DMS114 treated with DMSO at 0.1 percent for 48 hours (cell line): Measurements from ENCODE around the gene C12orf54.
"Not testable (repeated sequence)": the region's sequence is repeated elsewhere in the genome, so short reads cannot be mapped to it uniquely, and the experiment has no call there.

Experiments used
- DNase-seq: peaks from one replicate; lab custom pipeline; 2025; ENCODE audit not compliant: unreplicated experiment; lab: John Stamatoyannopoulos, UW

C12orf54 gene

DNA sequence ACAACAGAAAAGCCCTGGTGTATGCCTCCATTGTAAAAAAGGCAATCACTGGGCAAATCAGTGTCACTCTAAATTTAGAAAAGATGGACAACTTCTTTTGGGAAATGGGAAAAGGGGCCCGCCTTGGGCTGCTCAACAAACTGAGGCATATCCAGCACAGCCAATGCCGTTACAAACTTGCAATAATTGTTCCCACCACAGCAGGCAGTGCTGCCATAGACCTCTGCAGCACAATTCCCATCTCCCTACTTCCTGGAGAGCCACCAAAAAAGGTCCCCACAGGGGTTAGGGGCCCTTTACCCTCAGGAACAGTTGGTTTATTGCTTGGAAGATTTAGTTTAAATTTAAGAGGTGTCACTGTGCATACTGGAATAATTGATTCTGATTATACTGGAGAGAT lies 26.7 kb downstream of the C12orf54 start:
- DNase-seq = no peak

DNA sequence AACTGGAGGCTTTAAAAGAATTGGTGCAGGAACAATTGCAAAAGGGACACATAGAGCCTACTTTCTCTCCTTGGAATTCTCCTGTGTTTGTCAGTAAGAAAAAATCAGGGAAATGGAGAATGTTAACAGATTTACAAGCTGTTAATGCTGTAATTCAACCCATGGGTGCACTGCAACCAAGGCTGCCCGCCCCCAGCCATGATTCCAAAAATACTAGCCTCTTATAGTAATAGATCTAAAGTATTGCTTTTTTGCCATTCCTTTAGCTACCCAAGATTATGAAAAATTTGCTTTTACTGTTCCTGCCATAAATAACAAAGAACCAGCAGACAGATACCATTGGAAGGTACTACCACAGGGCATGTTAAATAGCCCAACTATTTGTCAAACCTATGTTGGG lies 27.8 kb downstream of the C12orf54 start:
- DNase-seq = no peak

GRCh38 chr12:48512855-48513254 lies 30.6 kb downstream of the C12orf54 start:
- DNase-seq = no peak

GRCh38 chr12:48514728-48515127 lies 32.4 kb downstream of the C12orf54 start:
- no peak for DNase-seq

DNA sequence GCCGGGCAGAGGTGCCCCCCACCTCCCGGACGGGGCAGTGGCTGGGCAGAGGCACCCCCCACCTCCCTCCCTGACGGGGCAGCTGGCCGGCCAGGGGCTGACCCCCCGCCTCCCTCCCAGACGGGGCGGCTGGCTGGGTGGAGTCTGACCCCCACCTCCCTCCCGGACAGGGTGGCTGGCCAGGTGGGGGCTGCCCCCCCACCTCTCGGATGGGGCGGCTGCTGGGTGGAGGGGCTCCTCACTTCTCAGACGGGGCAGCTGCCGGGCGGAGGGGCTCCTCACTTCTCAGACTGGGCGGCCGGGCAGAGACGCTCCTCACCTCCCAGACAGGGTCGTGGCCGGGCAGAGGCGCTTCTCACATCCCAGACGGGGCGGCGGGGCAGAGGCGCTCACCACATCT lies 38.1 kb downstream of the C12orf54 start:
- DNase-seq = not testable (repeated sequence)

- no peak for DNase-seq
Measured at GRCh38 chr12:48525332-48525731, 43.0 kb downstream of the C12orf54 start, which contains the start of gene OR8S1. Gene OR8S1, plus strand, starts transcription at chr12:48525632. Its CDS starts 0 bp downstream, at chr12:48525632.

- no peak for DNase-seq
Measured at GRCh38 chr12:48527891-48528670, 45.8 kb downstream of the C12orf54 start.

DNA sequence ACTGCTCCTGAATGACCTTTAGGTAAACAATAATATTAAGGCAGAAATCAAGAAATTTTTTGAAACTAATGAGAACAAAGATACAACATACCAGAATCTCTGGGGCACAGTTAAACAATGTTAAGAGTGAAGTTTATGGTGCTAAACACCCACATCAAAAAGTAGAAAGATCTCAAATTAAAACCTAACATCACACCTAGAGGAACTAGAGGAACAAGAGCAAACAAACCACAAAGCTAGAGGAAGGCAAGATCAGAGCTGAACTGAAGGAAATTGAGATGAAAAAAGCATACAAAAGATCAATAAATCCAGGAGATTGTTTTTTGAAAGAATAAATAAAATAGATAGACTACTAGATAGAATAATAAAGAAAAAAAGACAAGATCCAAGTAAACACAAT lies 50.3 kb downstream of the C12orf54 start:
- DNase-seq = no peak

- no peak for DNase-seq
Measured at GRCh38 chr12:48536602-48537001, 54.3 kb downstream of the C12orf54 start.

GRCh38 chr12:48542300-48542928 lies 60.1 kb downstream of the C12orf54 start:
- peak; percentile 28 for DNase-seq

- no peak for DNase-seq
Measured at GRCh38 chr12:48545833-48546469, 63.7 kb downstream of the C12orf54 start.
